AG09319 (cell line): ENCODE measurements around the gene PARP4.
"Not testable (repeated sequence)": the region's sequence is repeated elsewhere in the genome, so short reads cannot be mapped to it uniquely, and the experiment has no call there.

ENCODE experiments used
- DNase-seq: peaks from one replicate; pipeline ENCODE4 v3.0.0-alpha.2; 2010; ENCODE audit warnings: low read depth; ENCODE audit errors: extremely low read depth
- TF ChIP-seq, protein P1 (sequence below): IDR thresholded peaks from 2 replicates; pipeline ENCODE4 v1.5.1; 2011; ENCODE audit warnings: low read depth, mild to moderate bottlenecking, inconsistent platforms, low read length, moderate library complexity

The PARP4 gene

DNA sequence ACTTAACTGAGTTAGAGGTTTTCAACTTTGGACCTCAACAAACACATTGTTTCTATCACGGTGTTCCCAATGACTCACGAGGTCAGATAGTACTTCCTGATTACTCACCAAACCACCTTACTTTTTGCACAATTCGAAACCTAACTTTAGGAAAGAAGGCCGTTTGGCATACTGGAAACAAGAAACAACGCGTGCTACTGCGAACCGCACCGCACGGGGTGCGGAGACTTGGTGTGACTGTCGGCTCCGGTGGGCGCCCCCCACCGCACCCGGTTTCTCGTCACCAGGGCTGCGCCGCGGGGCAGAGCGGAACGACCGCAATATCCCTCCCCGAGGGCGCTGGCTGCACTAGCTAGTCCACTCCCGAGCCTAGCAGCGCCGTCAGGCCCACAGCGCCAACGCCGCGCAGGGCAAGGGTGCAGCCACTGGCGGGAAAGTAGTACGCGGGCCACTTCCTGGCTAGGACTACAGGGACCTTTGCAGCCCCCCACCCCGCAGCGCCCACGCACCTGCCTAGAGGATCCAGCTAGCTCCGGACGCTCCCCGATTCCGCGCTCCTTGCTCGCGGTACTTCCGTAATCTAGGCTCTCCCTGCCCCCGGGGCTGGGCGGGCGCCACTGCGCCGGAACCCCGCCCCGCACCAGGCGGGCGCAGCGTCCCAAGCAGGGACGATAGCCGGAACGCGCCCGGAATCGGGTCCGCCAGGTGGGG is at the start of gene PARP4:
Gene PARP4 (minus strand): TSS at position 582 of the 711 bp plus-strand sequence. CDS start 9,002 bp downstream, outside the sequence.
- TF ChIP-seq, protein P1, sequence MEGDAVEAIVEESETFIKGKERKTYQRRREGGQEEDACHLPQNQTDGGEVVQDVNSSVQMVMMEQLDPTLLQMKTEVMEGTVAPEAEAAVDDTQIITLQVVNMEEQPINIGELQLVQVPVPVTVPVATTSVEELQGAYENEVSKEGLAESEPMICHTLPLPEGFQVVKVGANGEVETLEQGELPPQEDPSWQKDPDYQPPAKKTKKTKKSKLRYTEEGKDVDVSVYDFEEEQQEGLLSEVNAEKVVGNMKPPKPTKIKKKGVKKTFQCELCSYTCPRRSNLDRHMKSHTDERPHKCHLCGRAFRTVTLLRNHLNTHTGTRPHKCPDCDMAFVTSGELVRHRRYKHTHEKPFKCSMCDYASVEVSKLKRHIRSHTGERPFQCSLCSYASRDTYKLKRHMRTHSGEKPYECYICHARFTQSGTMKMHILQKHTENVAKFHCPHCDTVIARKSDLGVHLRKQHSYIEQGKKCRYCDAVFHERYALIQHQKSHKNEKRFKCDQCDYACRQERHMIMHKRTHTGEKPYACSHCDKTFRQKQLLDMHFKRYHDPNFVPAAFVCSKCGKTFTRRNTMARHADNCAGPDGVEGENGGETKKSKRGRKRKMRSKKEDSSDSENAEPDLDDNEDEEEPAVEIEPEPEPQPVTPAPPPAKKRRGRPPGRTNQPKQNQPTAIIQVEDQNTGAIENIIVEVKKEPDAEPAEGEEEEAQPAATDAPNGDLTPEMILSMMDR: no peak
- no peak for DNase-seq

DNA sequence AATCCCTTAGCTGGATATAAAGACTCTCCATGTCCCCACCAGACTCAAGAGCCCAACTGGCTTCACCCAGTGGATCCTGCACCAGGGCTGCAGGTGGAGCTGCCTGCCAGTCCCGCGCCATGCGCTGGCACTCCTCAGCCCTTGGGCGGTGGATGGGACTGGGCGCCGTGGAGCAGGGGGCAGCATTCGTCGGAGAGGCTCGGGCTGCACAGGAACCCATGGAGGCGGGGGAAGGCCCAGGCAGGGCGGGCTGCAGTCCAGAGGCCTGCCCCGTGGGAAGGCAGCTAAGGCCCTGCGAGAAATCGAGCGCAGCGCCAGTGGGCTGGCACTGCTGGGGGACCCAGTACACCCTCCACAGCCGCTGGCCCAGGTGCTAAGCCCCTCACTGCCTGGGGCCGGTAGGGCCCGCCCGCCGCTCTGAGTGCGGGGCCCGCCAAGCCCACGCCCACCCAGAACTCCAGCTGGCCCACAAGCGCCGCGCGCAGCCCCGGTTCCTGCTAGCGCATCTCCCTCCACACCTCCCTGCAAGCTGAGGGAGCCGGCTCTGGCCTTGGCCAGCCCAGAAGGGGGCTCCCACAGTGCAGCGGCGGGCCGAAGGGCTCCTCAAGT is 48.1 kb upstream of the PARP4 start:
- not testable (repeated sequence) for DNase-seq

DNA sequence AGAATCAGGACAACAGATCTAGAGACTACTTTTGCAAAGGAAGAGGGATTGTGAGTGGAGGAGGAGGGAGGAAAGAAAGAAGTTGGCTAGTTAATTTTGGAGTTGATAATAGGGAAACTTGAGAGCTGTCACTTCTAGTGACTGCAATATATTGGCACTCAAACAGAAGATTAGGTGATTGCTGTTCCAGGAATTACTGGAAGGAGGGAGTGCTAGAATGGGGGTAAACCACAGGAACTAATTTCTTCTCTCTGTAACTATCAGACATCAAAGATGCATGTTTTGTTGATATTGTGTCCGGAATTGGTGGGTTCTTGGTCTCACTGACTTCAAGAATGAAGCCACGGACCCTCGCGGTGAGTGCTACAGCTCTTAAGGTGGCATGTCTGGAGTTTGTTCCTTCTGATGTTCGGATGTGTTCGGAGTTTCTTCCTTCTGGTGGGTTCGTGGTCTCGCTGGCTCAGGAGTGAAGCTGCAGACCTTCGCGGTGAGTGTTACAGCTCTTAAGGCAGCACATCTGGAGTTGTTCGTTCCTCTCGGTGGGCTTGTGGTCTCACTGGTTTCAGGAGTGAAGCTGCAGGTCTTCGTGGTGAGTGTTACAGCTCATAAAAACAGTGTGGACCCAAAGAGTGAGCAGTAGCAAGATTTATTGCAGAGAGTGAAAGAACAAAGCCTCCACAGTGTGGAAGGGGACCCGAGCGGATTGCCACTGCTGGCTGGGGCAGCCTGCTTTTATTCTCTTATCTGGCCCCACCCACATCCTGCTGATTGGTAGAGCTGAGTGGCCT is 47.0 kb upstream of the PARP4 start:
- DNase-seq: not testable (repeated sequence)

DNA sequence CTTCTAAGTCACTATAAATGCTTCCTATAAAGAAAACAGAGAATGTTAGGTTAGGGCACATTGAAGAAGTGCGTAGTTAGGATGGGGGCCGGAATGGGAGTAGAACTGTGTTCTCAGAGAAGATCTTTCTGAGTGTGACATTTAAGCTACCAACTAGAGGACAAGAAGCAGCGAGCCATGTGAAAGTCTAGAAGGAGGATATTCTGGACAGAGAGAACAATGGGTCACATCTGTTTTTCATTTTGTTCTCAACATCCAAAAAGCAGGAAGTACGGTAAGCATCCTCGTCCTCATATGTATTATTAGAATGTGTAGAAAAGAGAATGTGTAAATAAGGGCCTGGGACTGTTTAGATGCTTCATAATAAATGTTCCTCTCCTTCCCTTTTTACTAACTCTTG is 44.5 kb upstream of the PARP4 start:
- DNase-seq: no peak
- TF ChIP-seq, protein P1: no peak

DNA sequence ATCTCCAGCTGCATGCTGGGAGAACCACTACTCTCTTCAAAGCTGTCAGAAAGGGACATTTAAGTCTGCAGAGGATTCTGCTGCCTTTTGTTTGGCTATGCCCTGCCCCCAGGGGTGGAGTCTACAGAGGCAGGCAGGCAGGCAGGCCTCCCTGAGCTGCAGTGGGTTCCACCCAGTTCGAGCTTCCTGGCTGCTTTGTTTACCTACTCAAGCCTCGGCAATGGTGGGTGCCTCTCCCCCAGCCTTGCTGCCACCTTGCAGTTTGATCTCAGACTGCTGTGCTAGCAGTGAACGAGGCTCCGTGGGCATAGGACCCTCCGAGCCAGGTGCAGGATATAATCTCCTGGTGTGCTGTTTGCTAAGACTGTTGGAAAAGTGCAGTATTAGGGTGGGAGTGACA is 41.3 kb upstream of the PARP4 start:
- not testable (repeated sequence) for DNase-seq

DNA sequence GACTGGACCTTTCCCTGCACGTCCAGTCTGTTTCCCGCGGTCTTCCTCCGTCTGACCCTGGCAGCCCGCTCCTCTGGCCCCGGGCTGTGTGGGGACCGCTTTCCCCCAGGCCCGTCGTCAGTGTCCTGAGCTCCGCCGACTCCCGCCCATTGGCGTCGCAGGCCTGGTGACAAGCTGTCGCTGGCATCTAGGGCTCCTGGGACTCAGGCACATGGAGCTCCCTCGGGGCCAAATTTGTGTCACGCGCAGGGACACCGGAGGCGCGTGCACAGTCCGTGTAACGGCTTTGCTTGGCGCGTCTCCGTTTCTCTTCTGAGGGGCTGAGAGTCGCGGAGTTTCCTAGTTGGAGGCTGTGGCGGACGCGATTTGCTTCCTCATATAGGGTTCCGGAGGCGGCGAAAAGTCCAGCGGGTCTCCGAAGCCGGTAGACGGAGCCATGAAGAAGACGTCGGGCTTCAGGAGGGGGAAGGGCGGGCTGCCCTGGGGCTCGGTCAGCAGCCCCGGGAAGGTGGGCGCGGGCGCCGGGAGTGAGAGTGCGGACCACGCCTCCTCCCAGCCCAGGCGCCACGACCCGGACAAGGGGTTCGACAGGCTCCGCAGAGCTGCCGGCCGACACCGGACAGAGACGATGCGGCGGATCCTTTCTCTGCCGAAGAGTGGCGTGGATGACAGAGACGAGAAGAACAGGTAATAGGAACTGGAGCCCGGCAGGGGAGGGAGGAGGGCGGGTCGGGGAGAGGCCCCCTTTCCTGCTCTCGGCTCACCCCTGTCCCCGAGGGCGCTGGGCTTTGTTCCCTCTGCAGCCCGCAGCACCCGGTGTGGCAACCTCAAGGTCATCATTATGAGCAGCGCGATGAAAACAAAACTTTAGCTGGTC is 29.1 kb upstream of the PARP4 start:
- not testable (repeated sequence) for DNase-seq

DNA sequence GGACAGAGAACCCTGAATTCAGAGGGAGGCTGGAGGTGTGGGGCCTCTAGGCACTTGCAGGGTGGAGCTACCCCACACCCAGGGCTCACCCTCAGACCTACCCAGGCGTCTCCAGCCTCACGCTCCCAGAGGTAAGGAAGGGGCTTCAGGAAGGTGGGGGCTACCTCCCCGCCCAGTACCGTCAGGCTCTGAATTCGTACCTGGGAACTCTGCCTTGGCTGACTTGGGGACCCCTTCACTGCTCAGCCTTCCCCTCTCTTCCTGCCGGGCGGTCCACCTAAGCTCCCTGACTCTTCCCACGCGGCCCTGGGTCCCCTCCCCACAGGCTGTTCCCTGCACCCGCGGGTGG is 28.5 kb upstream of the PARP4 start:
- no peak for DNase-seq
- TF ChIP-seq, protein P1: no peak

DNA sequence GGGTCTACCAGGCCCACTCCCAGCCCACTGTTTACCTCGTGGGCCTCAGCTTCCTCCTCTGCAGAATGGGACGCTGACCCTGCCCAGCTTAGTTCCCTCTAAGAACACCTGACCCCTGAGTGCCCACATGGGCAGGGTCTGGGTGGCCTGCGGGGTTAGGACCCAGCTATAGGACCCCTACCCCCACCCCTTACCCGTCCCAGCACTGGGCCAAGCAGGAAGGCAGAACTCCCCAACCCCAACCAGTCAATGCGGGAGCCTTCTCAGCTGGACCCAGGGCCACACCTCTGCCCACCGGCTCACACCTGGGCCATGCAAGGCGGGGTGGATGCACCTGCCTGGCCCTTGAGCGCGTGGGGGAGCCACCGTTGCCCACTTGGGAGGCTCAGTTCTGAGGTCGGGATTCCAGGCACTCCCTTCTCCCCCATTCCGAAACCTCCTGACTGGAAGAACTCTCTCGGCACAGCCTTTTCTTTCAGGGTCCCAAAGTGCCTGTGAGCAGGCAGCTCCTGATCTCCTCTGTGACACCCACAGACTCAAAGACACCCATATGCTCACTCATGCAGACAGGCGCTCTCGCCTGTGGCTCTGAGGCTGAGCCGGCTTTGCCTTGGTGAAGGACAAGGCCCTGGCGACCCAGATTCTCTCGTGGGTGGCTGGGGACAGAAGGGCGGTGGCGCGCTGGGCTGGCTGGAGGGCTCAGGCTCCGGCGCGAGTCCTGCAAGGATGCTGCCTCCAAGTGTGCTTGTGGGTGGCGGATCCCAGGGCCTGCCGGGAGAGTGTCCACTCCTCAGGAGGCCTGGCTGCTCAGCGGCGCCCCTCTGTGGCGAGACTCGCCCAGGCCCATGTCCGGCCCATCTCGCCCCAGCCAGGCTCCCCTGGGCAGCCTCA is 27.9 kb upstream of the PARP4 start:
- DNase-seq: no peak

More for the DNA sequence above, 27.9 kb upstream of the PARP4 start:
- TF ChIP-seq, protein P1: peak; percentile 8
